Prostate gland (tissue), 2 donors: ENCODE measurements around the gene TIMM9.

Experiments
- POLR2AphosphoS5 ChIP-seq: sonication (generic); formaldehyde crosslinking; IDR thresholded peaks from one replicate; pipeline ENCODE4 v1.6.1; 2017; ENCODE audit warnings: antibody characterized with exemption
- TF ChIP-seq, protein P1 (sequence below), 4 experiments: fragments of 200-600 bp in 2 of 4; fragments of 450-650 bp in 2 of 4; sonication (generic) in 2 of 4; IDR thresholded peaks; 1 replicate in 3 of 4; 2 replicates in 1 of 4; pipeline ENCODE4 v1.5.1; 2016 to 2019; ENCODE audit warnings: antibody characterized with exemption in 4 of 4, mild to moderate bottlenecking in 2 of 4, moderate library complexity in 2 of 4

DNA sequence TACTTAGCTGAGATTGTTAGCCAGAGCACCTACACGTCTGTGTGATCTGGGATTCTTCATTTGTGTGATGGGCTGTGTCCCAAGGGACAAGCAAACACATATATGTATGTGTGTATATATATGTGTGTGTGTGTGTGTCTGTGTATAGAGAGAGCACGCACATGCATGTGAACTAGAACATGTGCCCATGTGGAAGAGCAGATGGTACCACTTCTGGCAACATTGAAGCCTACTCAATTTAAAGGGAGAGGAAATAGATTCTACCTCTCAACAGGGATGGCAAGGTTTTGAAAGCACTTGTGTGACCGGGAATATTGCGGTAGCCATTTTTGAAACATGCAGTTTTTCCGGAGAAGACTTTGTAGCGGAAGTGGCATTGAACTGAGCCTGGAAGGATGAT, 30.2 kb downstream of the TIMM9 start:
- TF ChIP-seq POLR2AphosphoS5 = no peak
- TF ChIP-seq, protein P1, sequence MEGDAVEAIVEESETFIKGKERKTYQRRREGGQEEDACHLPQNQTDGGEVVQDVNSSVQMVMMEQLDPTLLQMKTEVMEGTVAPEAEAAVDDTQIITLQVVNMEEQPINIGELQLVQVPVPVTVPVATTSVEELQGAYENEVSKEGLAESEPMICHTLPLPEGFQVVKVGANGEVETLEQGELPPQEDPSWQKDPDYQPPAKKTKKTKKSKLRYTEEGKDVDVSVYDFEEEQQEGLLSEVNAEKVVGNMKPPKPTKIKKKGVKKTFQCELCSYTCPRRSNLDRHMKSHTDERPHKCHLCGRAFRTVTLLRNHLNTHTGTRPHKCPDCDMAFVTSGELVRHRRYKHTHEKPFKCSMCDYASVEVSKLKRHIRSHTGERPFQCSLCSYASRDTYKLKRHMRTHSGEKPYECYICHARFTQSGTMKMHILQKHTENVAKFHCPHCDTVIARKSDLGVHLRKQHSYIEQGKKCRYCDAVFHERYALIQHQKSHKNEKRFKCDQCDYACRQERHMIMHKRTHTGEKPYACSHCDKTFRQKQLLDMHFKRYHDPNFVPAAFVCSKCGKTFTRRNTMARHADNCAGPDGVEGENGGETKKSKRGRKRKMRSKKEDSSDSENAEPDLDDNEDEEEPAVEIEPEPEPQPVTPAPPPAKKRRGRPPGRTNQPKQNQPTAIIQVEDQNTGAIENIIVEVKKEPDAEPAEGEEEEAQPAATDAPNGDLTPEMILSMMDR (IDR thresholded peaks at IDR 0.05) = no peak
